A549 treated with Mapracorat at 1 μM for 4 hours (cell line): Measurements from ENCODE around the gene CETN3. TPM values are rescaled to one million over a fixed set of nuclear protein-coding genes. Genes with fewer than 3 reads are reported as not detected.

ENCODE experiments used
- total RNA-seq: library from RNA; stranded (reverse); fragments of 200-300 nt; extraction: Qiagen RNA extraction; gene quantifications from 5 replicates; pipeline ENCODE4 v1.2.3, GENCODE V29; 2022

CETN3 gene
- total RNA-seq, result 20.4 to 31.3 TPM (median 23.1 TPM) in 5 replicates

DNA sequence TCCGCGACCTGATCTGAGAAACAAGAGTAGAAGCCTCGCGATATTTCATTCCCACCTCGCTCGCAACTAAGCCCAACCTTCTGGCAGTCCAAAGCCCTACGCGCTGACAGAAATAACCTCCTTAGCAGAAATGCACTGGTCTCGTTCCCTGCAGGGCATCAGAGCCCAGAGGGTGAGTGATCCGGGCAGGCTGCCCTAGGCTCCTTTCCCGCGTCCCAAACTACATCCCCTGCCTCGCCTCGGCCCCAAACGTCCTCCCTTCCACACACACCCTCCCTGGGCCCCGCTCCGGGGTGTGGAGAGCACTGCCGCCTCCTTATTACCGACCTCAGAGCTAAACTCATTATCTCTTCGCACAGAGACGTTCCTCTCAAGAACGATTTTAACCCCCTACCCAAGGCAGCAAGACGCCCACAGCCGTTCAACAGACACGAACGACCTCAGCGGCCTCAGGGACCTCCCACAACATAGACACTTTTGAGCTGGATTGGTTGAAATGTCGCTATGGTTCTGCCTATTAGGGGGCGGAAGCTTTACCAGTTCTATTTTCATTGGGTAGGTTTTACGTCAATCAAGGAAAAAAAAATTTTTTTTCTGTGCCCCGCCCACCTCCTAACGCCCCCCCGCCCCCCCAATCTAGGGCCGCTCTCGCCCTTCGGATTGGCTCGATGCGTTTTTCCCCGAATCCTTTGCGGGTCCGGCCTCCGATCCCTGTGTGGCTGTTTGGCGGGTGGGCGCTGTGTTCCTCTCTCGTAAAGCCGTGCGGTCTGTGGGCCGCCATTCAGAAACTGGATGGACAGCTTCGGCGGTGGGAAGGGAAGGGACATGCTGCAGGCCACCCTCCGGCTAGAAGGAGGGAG is at the start of gene CETN3:
CETN3 (minus strand) TSS at position 439 of the 860 bp plus-strand sequence; CDS start at position 344, 95 bp downstream.

Other genes starting within 250 kb of the CETN3 start
- gene MBLAC2, start 65.0 kb upstream of the CETN3 start, total RNA-seq, result 2.2 to 2.8 TPM (median 2.5 TPM) in 5 replicates
- 12.6 to 17.2 TPM (median 16.5 TPM) in 5 replicates for gene POLR3G, start 65.1 kb upstream of the CETN3 start, total RNA-seq
- 7.3 to 11.3 TPM (median 9.8 TPM) in 5 replicates for gene LYSMD3, start 119.8 kb upstream of the CETN3 start, total RNA-seq
- gene ADGRV1, start 149.0 kb upstream of the CETN3 start, total RNA-seq, result 0.44 to 1.1 TPM (median 0.71 TPM) in 5 replicates